Heart right ventricle (tissue), 16 donors: ENCODE measurements around the gene CCL3. TPM values are rescaled to one million over a fixed set of nuclear protein-coding genes. Genes with fewer than 3 reads are reported as not detected.
"Not testable (repeated sequence)": the region's sequence is repeated elsewhere in the genome, so short reads cannot be mapped to it uniquely, and the experiment has no call there.

Experiments used
- ATAC-seq, 8 donors: fragments of 200-7000 bp; cut with Tn5 transposase; one replicate each; pipeline ENCODE4 v1.9.1; 2020; ENCODE audit warnings: mild to moderate bottlenecking in 8 of 8, moderate library complexity in 8 of 8, moderate number of reproducible peaks in 1 of 8
- DNase-seq, 2 donors: peaks; one replicate each; pipeline ENCODE4 v3.0.0-alpha.2; 2020
- H3K27ac ChIP-seq, 10 donors: fragments of 200-600 bp; sonication (generic) in 2 of 10; one replicate each; pipeline versions ENCODE4 v1.5.0 to v1.8.0; 2020 to 2022; ENCODE audit warnings: mild to moderate bottlenecking in 3 of 10
- H3K27me3 ChIP-seq, 7 donors: fragments of 200-600 bp; one replicate each; pipeline ENCODE4 v1.8.0; 2021 to 2022; ENCODE audit warnings: mild to moderate bottlenecking in 2 of 7
- H3K36me3 ChIP-seq, 9 donors: fragments of 200-600 bp; sonication (generic) in 1 of 9; one replicate each; pipeline versions ENCODE4 v1.5.0 to v1.8.0; 2020 to 2022; ENCODE audit warnings: mild to moderate bottlenecking in 2 of 9
- H3K4me1 ChIP-seq, 9 donors: fragments of 200-600 bp; sonication (generic) in 1 of 9; one replicate each; pipeline versions ENCODE4 v1.5.0 to v1.8.0; 2020 to 2022; ENCODE audit warnings: mild to moderate bottlenecking in 4 of 9
- H3K4me3 ChIP-seq, 10 donors: fragments of 200-600 bp; sonication (generic) in 2 of 10; one replicate each; pipeline versions ENCODE4 v1.5.0 to v1.8.0; 2020 to 2022; ENCODE audit warnings: mild to moderate bottlenecking in 7 of 10, moderate library complexity in 2 of 10
- H3K9me3 ChIP-seq, 11 donors: fragments of 200-600 bp in 10 of 11; sonication (generic) in 2 of 11; one replicate each; pipeline versions ENCODE4 v1.5.0 to v1.8.0; 2013 to 2022; ENCODE audit warnings: mild to moderate bottlenecking in 2 of 11, control low read depth in 1 of 11, moderate library complexity in 1 of 11
- CTCF ChIP-seq, 9 donors: fragments of 200-600 bp; sonication (generic) in 2 of 9; IDR thresholded peaks; one replicate each; pipeline versions ENCODE4 v1.5.0 to v1.8.0; 2021 to 2022; ENCODE audit warnings: antibody characterized with exemption in 9 of 9, mild to moderate bottlenecking in 5 of 9, moderate library complexity in 1 of 9
- WGBS, 2 donors: extraction: QIAGEN DNeasy Blood & Tissue Kit; methylation state at CpG; one replicate each; pipeline ENCODE4 v1.1.7; 2013; ENCODE audit warnings: inconsistent platforms in 1 of 2; 5-methylcytosine and 5-hydroxymethylcytosine counted together
- intact Hi-C, 10 donors: fragments of 100-400 bp; cut with DNase I; formaldehyde crosslinking; loops; one replicate each; pipeline versions ENCODE4 v1.11.1 to v1.14.2; 2022
- polyA plus RNA-seq, 2 donors: library from polyadenylated mRNA; stranded (reverse); fragments of 200-250 nt; gene quantifications; one replicate each; pipeline ENCODE4 v1.2.3, GENCODE V29; 2013
- total RNA-seq, 10 donors: library from RNA; stranded (reverse); fragmentation: NEBNext Ultra II Directional in 3 of 10; extraction: Animal tissue kit (Norgen Biotek cat#: 25700) in 3 of 10; gene quantifications; one replicate each; pipeline versions ENCODE4 v1.2.1 to v1.2.4, GENCODE V29; 2021 to 2023
- donor health status: Arrhythmogenic right ventricular cardiomyopathy.
- donor health status: ischemic (EF 13 %, LVEDD 7.1; RV severe dilation, severe dysfunction).
- donor health status: healthy with polysubstance abuse.
- donor health status: DM: no; HTN: yes; CAD: no.
- donor health status: DM: no; HTN: no; CAD: no.
- donor health status: ischemic (EF 25% LVEDD 6.9; RV normal size, moderate dysfunction).
- donor health status: ischemic (EF 25% LVEDD 5.7; RV mildly dilated, moderate dysfunction).
- donor health status: healthy.
- donor health status: DM: yes; HTN: yes; CAD: no.
- donor health status: Ischemic cardiomyopathy.
- donor health status: ischemic (EF 35%, LVEDD 5.7; RV mildly dilated, moderate dysfunction).
- donor health status: nonischemic (EF 11% LVEDD 7.7; RV severe dilation, severe dysfunction).
- donor health status: DM: yes; HTN: yes; CAD: no.
- donor health status: PGD.
- donor health status: ischemic (EF 29% LVEDD 5.4; RV normal size, mild dysfunction).
- donor health status: nonischemic (EF 23%, LVEDD 6.1; RV moderate dilation, normal function).

CCL3 gene
- total and polyA plus RNA-seq, 12 donors, result 0.24 to 12.3 (median 0.68) TPM; not detected in 4

- peaks cover 0 to 43% (median 0%) of the 10 kb centered on the region in 9 donors for H3K4me1 ChIP-seq
- H3K27ac ChIP-seq, result peak overlapping the region in 2 of 10 donors; percentile 12 to 65
- DNase-seq (no peak), ATAC-seq (no peak)
- no peak for TF ChIP-seq CTCF (IDR thresholded peaks at IDR 0.05)
- intact Hi-C loops, result loop anchor here in 2 of 10 donors (2.0 to 10.0 kb wide), 2 partner anchors 23 to 55 kb away; no protein-coding TSS in a partner anchor
- no peaks in the 10 kb centered on the region for H3K9me3 ChIP-seq
- H3K27me3 ChIP-seq, result peaks cover 0 to 19% (median 6%) of the 10 kb centered on the region in 7 donors
- peak overlapping the region in 1 of 10 donors; percentile 24 for H3K4me3 ChIP-seq
- no peaks in the 10 kb centered on the region for H3K36me3 ChIP-seq
- 70% methylated on average over 4 of the region's 4 CpGs for WGBS, 2 donors
Measured at GRCh38 chr17:36089339-36089865, 541 bp downstream of the CCL3 start.

- 66 to 69% methylated on average over 14 of the region's 14 CpGs for WGBS, 2 donors
- DNase-seq (no peak), ATAC-seq (peak in 1 of 8 donors; percentile 44)
- H3K36me3 ChIP-seq, result no peaks in the 10 kb centered on the region
- peak overlapping the region in 1 of 10 donors; percentile 65 for H3K27ac ChIP-seq
- intact Hi-C loops, result loop anchor here in 2 of 10 donors (2.0 to 10.0 kb wide), 2 partner anchors 22 to 56 kb away; no protein-coding TSS in a partner anchor
- H3K9me3 ChIP-seq, result no peaks in the 10 kb centered on the region
- peak overlapping the region in 1 of 10 donors; percentile 24 for H3K4me3 ChIP-seq
- no peak for TF ChIP-seq CTCF (IDR thresholded peaks at IDR 0.05)
- peaks cover 0 to 47% (median 0%) of the 10 kb centered on the region in 9 donors for H3K4me1 ChIP-seq
- peaks cover 0 to 17% (median 6%) of the 10 kb centered on the region in 7 donors for H3K27me3 ChIP-seq
Measured at GRCh38 chr17:36088670-36089338, 1.1 kb downstream of the CCL3 start.

GRCh38 chr17:36087897-36088572 lies 1.9 kb downstream of the CCL3 start:
- peaks cover 0 to 16% (median 6%) of the 10 kb centered on the region in 7 donors for H3K27me3 ChIP-seq
- WGBS, 2 donors, result 72 to 78% methylated on average over 10 of the region's 10 CpGs
- not testable (repeated sequence) for DNase-seq

GRCh38 chr17:36087471-36087870 lies 2.5 kb downstream of the CCL3 start:
- H3K27me3 ChIP-seq, result peaks cover 0 to 15% (median 6%) of the 10 kb centered on the region in 7 donors
- intact Hi-C loops, result loop anchor here in 1 of 10 donors (10.0 kb wide), 1 partner anchor 57 kb away; no protein-coding TSS in a partner anchor
- H3K4me1 ChIP-seq, result peaks cover 0 to 57% (median 0%) of the 10 kb centered on the region in 9 donors
- not testable (repeated sequence) for DNase-seq, H3K9me3 ChIP-seq, H3K4me3 ChIP-seq, H3K36me3 ChIP-seq, H3K27ac ChIP-seq, ATAC-seq
- WGBS, 2 donors, result no CpG with 5 or more reads among the region's 3 CpGs

More at GRCh38 chr17:36087897-36088572, 1.9 kb downstream of the CCL3 start:
- H3K9me3 ChIP-seq, H3K36me3 ChIP-seq, ATAC-seq: not testable (repeated sequence)
- H3K4me1 ChIP-seq, result peaks cover 0 to 53% (median 0%) of the 10 kb centered on the region in 9 donors
- peak overlapping the region in 1 of 10 donors; percentile 65 for H3K27ac ChIP-seq
- intact Hi-C loops, result loop anchor here in 2 of 10 donors (2.0 to 10.0 kb wide), 2 partner anchors 21 to 57 kb away; no protein-coding TSS in a partner anchor
- H3K4me3 ChIP-seq, result peak overlapping the region in 1 of 10 donors; percentile 24

GRCh38 chr17:36086791-36087190 lies 3.2 kb downstream of the CCL3 start:
- DNase-seq, result no peak
- H3K9me3 ChIP-seq, result no peaks in the 10 kb centered on the region
- H3K4me3 ChIP-seq, result no peak overlapping the region
- ATAC-seq, result no peak
- H3K27ac ChIP-seq, result no peak overlapping the region
- peaks cover 0 to 12% (median 5%) of the 10 kb centered on the region in 7 donors for H3K27me3 ChIP-seq
- TF ChIP-seq CTCF (IDR thresholded peaks at IDR 0.05), result no peak
- H3K36me3 ChIP-seq, result no peaks in the 10 kb centered on the region
- intact Hi-C loops, result loop anchor here in 1 of 10 donors (10.0 kb wide), 1 partner anchor 58 kb away; no protein-coding TSS in a partner anchor
- H3K4me1 ChIP-seq, result peaks cover 0 to 62% (median 0%) of the 10 kb centered on the region in 9 donors
- 75 to 81% methylated on average over 1 of the region's 1 CpG for WGBS, 2 donors
